HG02678 (cell line): ENCODE measurements around the gene RNF11.

ENCODE experiments used
- ATAC-seq: cut with Tn5 transposase; IDR thresholded peaks from one replicate; pipeline ENCODE4 v1.9.1; 2021; ENCODE audit warnings: mild to moderate bottlenecking, moderate library complexity; ENCODE audit not compliant: unreplicated experiment

The RNF11 gene

GRCh38 chr1:51311826-51312225, 75.8 kb downstream of the RNF11 start:
- no peak for ATAC-seq

GRCh38 chr1:51312718-51313117, 76.6 kb downstream of the RNF11 start:
- ATAC-seq = no peak

- no peak for ATAC-seq
These were observed 77.3 kb downstream of the RNF11 start for GRCh38 chr1:51313268-51313852.

DNA sequence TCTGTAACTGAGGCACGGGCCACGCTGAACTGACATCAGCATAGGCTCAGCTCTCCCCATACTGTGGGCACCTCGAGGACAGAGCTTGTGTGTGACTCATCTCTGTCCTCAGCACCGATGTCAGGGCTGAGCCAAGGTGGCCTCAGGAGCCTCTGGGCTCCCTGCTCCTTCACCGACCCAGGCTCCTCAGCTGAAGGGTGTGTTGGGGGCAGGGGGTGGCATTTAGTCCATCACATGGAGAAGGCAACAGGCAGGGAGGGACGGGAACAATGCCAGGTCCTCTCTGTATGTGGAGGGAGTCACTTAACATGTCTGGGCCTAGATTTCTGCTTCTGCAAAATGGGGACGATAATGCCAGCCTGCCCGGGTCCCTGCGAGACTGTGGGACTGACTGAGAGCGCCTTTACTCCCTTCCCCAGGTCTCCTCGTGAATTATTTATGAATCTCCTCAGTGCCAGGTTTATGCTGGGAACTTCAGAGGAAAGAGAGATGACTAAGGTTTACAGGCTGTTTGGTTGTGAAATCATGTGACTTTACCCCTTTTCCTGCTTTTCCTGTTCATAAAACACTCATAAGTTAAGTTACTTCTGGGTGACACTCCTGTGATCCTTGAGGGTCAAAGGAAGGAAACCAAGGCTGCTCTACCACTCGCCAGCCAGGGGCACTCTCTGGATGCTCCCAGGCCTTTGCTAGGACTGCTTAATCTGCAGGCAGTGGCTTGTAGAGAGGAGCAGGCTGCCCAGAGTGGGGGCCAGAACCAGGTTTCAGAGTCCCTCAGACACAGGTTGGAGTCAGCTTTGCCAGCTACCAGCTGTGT, 78.1 kb downstream of the RNF11 start:
- no peak for ATAC-seq

GRCh38 chr1:51314974-51315373, 78.9 kb downstream of the RNF11 start:
- no peak for ATAC-seq

- ATAC-seq = no peak
These were observed 80.2 kb downstream of the RNF11 start for GRCh38 chr1:51316113-51316845.

GRCh38 chr1:51316846-51317120, 80.7 kb downstream of the RNF11 start:
- no peak for ATAC-seq

GRCh38 chr1:51317798-51318197, 81.7 kb downstream of the RNF11 start:
- no peak for ATAC-seq

- ATAC-seq = no peak
These were observed 85.2 kb downstream of the RNF11 start for GRCh38 chr1:51320967-51321923.

DNA sequence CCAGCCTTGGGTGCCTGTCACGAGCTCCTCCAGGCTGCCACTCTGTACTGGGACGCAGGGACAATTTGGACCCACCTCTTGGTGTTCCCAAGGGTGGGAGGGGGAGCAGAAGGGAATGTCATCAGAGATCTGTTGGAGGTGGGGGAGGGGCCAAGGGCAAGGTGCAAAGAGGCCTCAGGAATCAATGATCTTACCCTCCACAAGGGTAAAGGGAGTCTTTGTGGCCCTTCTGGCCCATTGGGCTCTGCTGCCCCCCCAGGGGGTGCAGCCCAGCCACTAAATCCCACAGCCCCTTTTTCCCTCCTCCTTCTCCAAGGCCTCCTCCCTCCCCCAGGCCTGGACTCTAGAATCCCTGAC, 85.8 kb downstream of the RNF11 start:
- ATAC-seq = no peak

GRCh38 chr1:51322417-51323101, 86.5 kb downstream of the RNF11 start:
- no peak for ATAC-seq
